WTC11 (cell line): Measurements from ENCODE around the gene FBXO2. TPM values are rescaled to one million over a fixed set of nuclear protein-coding genes. Genes with fewer than 3 reads are reported as not detected.

Source experiments
- ATAC-seq: fragments of 200-7000 bp; cut with Tn5 transposase; 2 replicates; pipeline ENCODE4 v1.10.0; 2021; ENCODE audit warnings: mild to moderate bottlenecking, moderate library complexity
- CTCF ChIA-PET: fragments of 300-600 bp; sonication (Branson Sonifier 250); formaldehyde crosslinking; loops from one replicate; lab custom pipeline; 2021; ENCODE audit warnings: antibody characterized with exemption; lab: Charles Lee
- POLR2A ChIA-PET: fragments of 350-600 bp; sonication (Branson Sonifier 250); formaldehyde crosslinking; loops from one replicate; lab custom pipeline; 2021; ENCODE audit warnings: antibody characterized with exemption; lab: Charles Lee
- DNase-seq: peaks from one replicate; pipeline ENCODE4 v3.0.0; 2021; ENCODE audit warnings: low spot score
- H3K27ac Mint-ChIP-seq: 2 replicates; pipeline ENCODE4 v1.8.0; 2021; ENCODE audit warnings: mixed read lengths
- H3K27me3 Mint-ChIP-seq: 2 replicates; pipeline ENCODE4 v1.8.0; 2021; ENCODE audit warnings: low read depth, mild to moderate bottlenecking, moderate library complexity, mixed read lengths
- H3K36me3 Mint-ChIP-seq: 2 replicates; pipeline ENCODE4 v1.8.0; 2021; ENCODE audit warnings: mixed read lengths
- H3K4me1 Mint-ChIP-seq: 2 replicates; pipeline ENCODE4 v1.8.0; 2022; ENCODE audit warnings: mixed read lengths
- H3K4me3 Mint-ChIP-seq: 2 replicates; pipeline ENCODE4 v1.8.0; 2021; ENCODE audit warnings: mild to moderate bottlenecking, moderate library complexity, mixed read lengths
- H3K9me3 Mint-ChIP-seq: 2 replicates; pipeline ENCODE4 v1.8.0; 2021; ENCODE audit warnings: mixed read lengths
- CREM ChIP-seq: sonication (generic); formaldehyde crosslinking; IDR thresholded peaks from 2 replicates; pipeline ENCODE4 v1.8.1; 2022; ENCODE audit warnings: mild to moderate bottlenecking, missing genetic modification reagents, moderate library complexity
- ELF4 ChIP-seq: sonication (generic); formaldehyde crosslinking; IDR thresholded peaks from 2 replicates; pipeline ENCODE4 v1.8.1; 2022; ENCODE audit warnings: low read depth, mild to moderate bottlenecking, moderate library complexity, missing genetic modification reagents
- GABPB1 ChIP-seq: sonication (generic); formaldehyde crosslinking; IDR thresholded peaks from 2 replicates; pipeline ENCODE4 v1.8.1; 2023; ENCODE audit warnings: mild to moderate bottlenecking, missing genetic modification reagents
- GRHL2 ChIP-seq: fragments of 250-450 bp; sonication (Bioruptor Pico); IDR thresholded peaks from 2 replicates; pipeline ENCODE4 v1.8.0; 2022; ENCODE audit warnings: mild to moderate bottlenecking, moderate library complexity; ENCODE audit not compliant: insufficient replicate concordance, severe bottlenecking
- GTF2I ChIP-seq: fragments of 250-450 bp; sonication (Bioruptor Pico); conservative IDR thresholded peaks from 2 replicates; pipeline ENCODE4 v1.4.0; 2021; ENCODE audit warnings: mild to moderate bottlenecking
- KAT7 ChIP-seq: sonication (generic); formaldehyde crosslinking; IDR thresholded peaks from 2 replicates; pipeline ENCODE4 v1.8.1; 2023; ENCODE audit warnings: missing genetic modification reagents, mild to moderate bottlenecking, borderline replicate concordance
- MYBL2 ChIP-seq: sonication (generic); formaldehyde crosslinking; IDR thresholded peaks from 2 replicates; pipeline ENCODE4 v1.8.1; 2023; ENCODE audit warnings: mild to moderate bottlenecking, moderate library complexity, missing genetic modification reagents
- NR1H2 ChIP-seq: sonication (generic); formaldehyde crosslinking; IDR thresholded peaks from 2 replicates; pipeline ENCODE4 v1.9.0; 2021; ENCODE audit warnings: mild to moderate bottlenecking, moderate library complexity, missing genetic modification reagents
- OVOL2 ChIP-seq: fragments of 250-450 bp; sonication (Bioruptor Pico); IDR thresholded peaks from 2 replicates; pipeline ENCODE4 v1.9.0; 2021; ENCODE audit warnings: mild to moderate bottlenecking, borderline replicate concordance
- RELA ChIP-seq: sonication (generic); formaldehyde crosslinking; IDR thresholded peaks from 2 replicates; pipeline ENCODE4 v1.8.1; 2022; ENCODE audit warnings: missing genetic modification reagents, mild to moderate bottlenecking, borderline replicate concordance
- SMAD4 ChIP-seq: sonication (generic); formaldehyde crosslinking; IDR thresholded peaks from 2 replicates; pipeline ENCODE4 v1.8.0; 2022; ENCODE audit warnings: mild to moderate bottlenecking, missing genetic modification reagents
- TCF7 ChIP-seq: sonication (generic); formaldehyde crosslinking; IDR thresholded peaks from 2 replicates; pipeline ENCODE4 v1.8.0; 2022; ENCODE audit warnings: mild to moderate bottlenecking, low read depth, missing genetic modification reagents, moderate library complexity
- TEAD1 ChIP-seq: sonication (generic); formaldehyde crosslinking; IDR thresholded peaks from 2 replicates; pipeline ENCODE4 v1.8.0; 2022; ENCODE audit warnings: mild to moderate bottlenecking, missing genetic modification reagents
- ZNF121 ChIP-seq: sonication (generic); formaldehyde crosslinking; IDR thresholded peaks from 2 replicates; pipeline ENCODE4 v1.8.0; 2023; ENCODE audit warnings: missing genetic modification reagents
- ZNF232 ChIP-seq: sonication (generic); formaldehyde crosslinking; IDR thresholded peaks from 2 replicates; pipeline ENCODE4 v1.8.0; 2022; ENCODE audit warnings: mild to moderate bottlenecking, missing genetic modification reagents
- total RNA-seq: library from RNA; stranded (reverse); gene quantifications from 3 replicates; pipeline ENCODE4 v1.2.3, GENCODE V29; 2021
- TF ChIP-seq, protein P1 (sequence below): fragments of 250-450 bp; sonication (Bioruptor Pico); IDR thresholded peaks from 2 replicates; pipeline ENCODE4 v1.9.0; 2021; ENCODE audit warnings: mild to moderate bottlenecking
- TF ChIP-seq, protein P2 (sequence below): sonication (generic); formaldehyde crosslinking; conservative IDR thresholded peaks from 2 replicates; pipeline ENCODE4 v1.8.1; 2022; ENCODE audit warnings: mild to moderate bottlenecking, missing genetic modification reagents
- TF ChIP-seq, protein P3 (sequence below): sonication (generic); formaldehyde crosslinking; IDR thresholded peaks from 2 replicates; pipeline ENCODE4 v1.8.0; 2023; ENCODE audit warnings: missing genetic modification reagents, mild to moderate bottlenecking, borderline replicate concordance
- TF ChIP-seq, protein P4 (sequence below): sonication (generic); formaldehyde crosslinking; IDR thresholded peaks from 2 replicates; pipeline ENCODE4 v1.8.0; 2022; ENCODE audit warnings: mild to moderate bottlenecking, missing genetic modification reagents
- TF ChIP-seq, protein P5 (sequence below): sonication (generic); formaldehyde crosslinking; IDR thresholded peaks from 2 replicates; pipeline ENCODE4 v1.8.1; 2023; ENCODE audit warnings: mild to moderate bottlenecking, moderate library complexity, missing genetic modification reagents
- TF ChIP-seq, protein P6 (sequence below): sonication (generic); formaldehyde crosslinking; IDR thresholded peaks from 2 replicates; pipeline ENCODE4 v1.8.1; 2023; ENCODE audit warnings: mild to moderate bottlenecking, missing genetic modification reagents
- TF ChIP-seq, protein P7 (sequence below): sonication (generic); formaldehyde crosslinking; IDR thresholded peaks from 2 replicates; pipeline ENCODE4 v1.8.0; 2022; ENCODE audit warnings: mild to moderate bottlenecking, missing genetic modification reagents

The FBXO2 gene
- total RNA-seq, 1 experiment from 2014 or later = 58.2 TPM

DNA sequence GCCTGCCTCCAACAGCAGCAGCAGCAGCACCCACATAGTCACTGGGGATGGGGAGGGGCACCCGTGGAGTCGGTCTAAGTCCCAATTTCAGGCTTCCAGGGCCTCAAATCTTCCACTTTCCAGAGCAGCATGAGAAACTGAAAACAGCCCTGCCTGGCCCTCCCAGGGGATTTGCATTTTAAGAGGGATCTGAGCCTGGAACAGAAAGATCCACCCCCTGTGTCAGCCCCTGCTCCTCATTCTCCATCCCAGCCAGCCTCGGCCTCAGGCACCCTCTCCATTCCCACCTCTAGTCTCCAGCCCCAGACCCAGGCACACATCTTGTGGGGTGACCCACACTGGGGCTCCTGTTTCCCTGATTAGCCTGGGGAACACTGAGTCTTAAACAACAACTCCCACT, 51.8 kb downstream of the FBXO2 start (continued):
- TF ChIP-seq CREM (CRISPR knock-in tag) (no peak), NR1H2 (CRISPR knock-in tag) (no peak), OVOL2 (CRISPR knock-in tag) (no peak), MYBL2 (CRISPR knock-in tag) (no peak)
- TF ChIP-seq, protein P1, sequence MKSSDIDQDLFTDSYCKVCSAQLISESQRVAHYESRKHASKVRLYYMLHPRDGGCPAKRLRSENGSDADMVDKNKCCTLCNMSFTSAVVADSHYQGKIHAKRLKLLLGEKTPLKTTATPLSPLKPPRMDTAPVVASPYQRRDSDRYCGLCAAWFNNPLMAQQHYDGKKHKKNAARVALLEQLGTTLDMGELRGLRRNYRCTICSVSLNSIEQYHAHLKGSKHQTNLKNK (CRISPR knock-in tag) = no peak
- TF ChIP-seq, protein P2, sequence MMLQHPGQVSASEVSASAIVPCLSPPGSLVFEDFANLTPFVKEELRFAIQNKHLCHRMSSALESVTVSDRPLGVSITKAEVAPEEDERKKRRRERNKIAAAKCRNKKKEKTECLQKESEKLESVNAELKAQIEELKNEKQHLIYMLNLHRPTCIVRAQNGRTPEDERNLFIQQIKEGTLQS (CRISPR knock-in tag) = no peak

DNA sequence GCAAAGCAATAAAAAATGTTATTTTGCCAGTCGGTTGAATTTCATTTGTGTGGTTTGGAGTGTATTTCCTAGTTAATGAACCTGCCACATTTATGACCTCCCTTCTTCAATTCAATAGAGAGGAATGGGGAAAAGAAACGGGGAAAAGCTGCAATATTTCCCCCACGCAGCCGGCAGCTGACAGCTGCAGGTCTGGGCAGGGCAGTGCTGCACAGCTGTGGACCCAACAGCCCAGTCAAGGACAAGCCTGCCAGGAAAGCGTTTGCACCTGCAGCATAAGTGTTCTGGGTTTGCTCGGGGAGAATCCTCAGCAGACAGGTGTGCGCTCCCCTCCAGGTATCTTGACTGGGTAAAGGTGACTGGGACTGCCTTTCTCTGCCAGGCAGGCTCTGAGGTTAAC, 53.4 kb downstream of the FBXO2 start:
- ATAC-seq (no peak), DNase-seq (no peak)
- POLR2A ChIA-PET = no interaction called here

DNA sequence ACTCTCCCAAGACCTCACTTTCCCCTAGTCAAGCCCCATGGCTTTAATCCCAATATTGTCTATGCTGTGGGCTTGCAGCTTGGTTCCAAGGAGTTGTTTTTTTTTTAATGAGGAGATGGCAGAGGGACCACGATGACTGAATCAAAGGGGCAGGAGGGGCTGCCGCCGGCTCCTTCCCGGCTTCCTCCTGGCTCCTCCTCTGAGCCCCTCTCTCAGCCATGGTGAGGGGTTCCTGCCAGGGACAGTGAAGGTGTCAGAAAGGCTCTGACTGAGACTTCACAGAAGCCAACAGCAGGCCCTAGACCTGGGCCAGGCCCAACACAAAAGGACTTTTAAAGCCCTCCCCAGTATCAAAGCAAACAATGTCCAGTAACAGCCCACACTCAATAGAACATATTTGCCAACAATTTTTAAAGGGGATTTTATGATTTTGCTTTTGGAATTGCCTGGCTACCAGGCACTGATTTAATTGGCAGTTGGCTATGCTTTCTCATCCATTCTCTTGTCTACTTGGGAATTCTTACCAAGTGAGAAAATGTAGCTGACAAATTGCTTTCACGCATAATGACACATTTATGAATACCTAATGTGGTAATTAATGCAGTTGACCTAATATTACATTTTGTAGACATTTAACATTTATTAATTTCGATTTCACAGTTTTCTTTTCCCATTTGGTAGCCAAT, 54.2 kb downstream of the FBXO2 start:
- POLR2A ChIA-PET = no interaction called here
- Mint-ChIP-seq H3K27me3 (no peaks in the 10 kb centered on the region), H3K36me3 (no peaks in the 10 kb centered on the region), H3K4me3 (no peak overlapping the region), H3K9me3 (no peaks in the 10 kb centered on the region), H3K27ac (no peak overlapping the region), H3K4me1 (peaks cover 16% of the 10 kb centered on the region)
- CTCF ChIA-PET = no interaction called here
- no peak for DNase-seq
- no peak for ATAC-seq
- TF ChIP-seq ZNF232 (CRISPR knock-in tag) = no peak
- no peak for TF ChIP-seq KAT7 (CRISPR knock-in tag)
- TF ChIP-seq, protein P3, sequence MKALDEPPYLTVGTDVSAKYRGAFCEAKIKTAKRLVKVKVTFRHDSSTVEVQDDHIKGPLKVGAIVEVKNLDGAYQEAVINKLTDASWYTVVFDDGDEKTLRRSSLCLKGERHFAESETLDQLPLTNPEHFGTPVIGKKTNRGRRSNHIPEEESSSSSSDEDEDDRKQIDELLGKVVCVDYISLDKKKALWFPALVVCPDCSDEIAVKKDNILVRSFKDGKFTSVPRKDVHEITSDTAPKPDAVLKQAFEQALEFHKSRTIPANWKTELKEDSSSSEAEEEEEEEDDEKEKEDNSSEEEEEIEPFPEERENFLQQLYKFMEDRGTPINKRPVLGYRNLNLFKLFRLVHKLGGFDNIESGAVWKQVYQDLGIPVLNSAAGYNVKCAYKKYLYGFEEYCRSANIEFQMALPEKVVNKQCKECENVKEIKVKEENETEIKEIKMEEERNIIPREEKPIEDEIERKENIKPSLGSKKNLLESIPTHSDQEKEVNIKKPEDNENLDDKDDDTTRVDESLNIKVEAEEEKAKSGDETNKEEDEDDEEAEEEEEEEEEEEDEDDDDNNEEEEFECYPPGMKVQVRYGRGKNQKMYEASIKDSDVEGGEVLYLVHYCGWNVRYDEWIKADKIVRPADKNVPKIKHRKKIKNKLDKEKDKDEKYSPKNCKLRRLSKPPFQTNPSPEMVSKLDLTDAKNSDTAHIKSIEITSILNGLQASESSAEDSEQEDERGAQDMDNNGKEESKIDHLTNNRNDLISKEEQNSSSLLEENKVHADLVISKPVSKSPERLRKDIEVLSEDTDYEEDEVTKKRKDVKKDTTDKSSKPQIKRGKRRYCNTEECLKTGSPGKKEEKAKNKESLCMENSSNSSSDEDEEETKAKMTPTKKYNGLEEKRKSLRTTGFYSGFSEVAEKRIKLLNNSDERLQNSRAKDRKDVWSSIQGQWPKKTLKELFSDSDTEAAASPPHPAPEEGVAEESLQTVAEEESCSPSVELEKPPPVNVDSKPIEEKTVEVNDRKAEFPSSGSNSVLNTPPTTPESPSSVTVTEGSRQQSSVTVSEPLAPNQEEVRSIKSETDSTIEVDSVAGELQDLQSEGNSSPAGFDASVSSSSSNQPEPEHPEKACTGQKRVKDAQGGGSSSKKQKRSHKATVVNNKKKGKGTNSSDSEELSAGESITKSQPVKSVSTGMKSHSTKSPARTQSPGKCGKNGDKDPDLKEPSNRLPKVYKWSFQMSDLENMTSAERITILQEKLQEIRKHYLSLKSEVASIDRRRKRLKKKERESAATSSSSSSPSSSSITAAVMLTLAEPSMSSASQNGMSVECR (CRISPR knock-in tag) = no peak
- no peak for TF ChIP-seq GABPB1 (CRISPR knock-in tag)
- TF ChIP-seq GTF2I = no peak
- TF ChIP-seq SMAD4 (CRISPR knock-in tag) = no peak
- TF ChIP-seq OVOL2 (CRISPR knock-in tag) = no peak
- TF ChIP-seq, protein P1 (CRISPR knock-in tag) = no peak
- TF ChIP-seq, protein P4, sequence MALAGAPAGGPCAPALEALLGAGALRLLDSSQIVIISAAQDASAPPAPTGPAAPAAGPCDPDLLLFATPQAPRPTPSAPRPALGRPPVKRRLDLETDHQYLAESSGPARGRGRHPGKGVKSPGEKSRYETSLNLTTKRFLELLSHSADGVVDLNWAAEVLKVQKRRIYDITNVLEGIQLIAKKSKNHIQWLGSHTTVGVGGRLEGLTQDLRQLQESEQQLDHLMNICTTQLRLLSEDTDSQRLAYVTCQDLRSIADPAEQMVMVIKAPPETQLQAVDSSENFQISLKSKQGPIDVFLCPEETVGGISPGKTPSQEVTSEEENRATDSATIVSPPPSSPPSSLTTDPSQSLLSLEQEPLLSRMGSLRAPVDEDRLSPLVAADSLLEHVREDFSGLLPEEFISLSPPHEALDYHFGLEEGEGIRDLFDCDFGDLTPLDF (CRISPR knock-in tag) = no peak
- TF ChIP-seq ELF4 (CRISPR knock-in tag) = no peak
- no peak for TF ChIP-seq RELA
- TF ChIP-seq, protein P5, sequence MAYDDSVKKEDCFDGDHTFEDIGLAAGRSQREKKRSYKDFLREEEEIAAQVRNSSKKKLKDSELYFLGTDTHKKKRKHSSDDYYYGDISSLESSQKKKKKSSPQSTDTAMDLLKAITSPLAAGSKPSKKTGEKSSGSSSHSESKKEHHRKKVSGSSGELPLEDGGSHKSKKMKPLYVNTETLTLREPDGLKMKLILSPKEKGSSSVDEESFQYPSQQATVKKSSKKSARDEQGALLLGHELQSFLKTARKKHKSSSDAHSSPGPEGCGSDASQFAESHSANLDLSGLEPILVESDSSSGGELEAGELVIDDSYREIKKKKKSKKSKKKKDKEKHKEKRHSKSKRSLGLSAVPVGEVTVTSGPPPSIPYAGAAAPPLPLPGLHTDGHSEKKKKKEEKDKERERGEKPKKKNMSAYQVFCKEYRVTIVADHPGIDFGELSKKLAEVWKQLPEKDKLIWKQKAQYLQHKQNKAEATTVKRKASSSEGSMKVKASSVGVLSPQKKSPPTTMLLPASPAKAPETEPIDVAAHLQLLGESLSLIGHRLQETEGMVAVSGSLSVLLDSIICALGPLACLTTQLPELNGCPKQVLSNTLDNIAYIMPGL (CRISPR knock-in tag) = no peak
- TF ChIP-seq, protein P6, sequence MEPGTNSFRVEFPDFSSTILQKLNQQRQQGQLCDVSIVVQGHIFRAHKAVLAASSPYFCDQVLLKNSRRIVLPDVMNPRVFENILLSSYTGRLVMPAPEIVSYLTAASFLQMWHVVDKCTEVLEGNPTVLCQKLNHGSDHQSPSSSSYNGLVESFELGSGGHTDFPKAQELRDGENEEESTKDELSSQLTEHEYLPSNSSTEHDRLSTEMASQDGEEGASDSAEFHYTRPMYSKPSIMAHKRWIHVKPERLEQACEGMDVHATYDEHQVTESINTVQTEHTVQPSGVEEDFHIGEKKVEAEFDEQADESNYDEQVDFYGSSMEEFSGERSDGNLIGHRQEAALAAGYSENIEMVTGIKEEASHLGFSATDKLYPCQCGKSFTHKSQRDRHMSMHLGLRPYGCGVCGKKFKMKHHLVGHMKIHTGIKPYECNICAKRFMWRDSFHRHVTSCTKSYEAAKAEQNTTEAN (CRISPR knock-in tag) = no peak
- TF ChIP-seq TEAD1 = no peak
- no peak for TF ChIP-seq ZNF121 (CRISPR knock-in tag)
- no peak for TF ChIP-seq TCF7 (CRISPR knock-in tag)
- TF ChIP-seq, protein P7, sequence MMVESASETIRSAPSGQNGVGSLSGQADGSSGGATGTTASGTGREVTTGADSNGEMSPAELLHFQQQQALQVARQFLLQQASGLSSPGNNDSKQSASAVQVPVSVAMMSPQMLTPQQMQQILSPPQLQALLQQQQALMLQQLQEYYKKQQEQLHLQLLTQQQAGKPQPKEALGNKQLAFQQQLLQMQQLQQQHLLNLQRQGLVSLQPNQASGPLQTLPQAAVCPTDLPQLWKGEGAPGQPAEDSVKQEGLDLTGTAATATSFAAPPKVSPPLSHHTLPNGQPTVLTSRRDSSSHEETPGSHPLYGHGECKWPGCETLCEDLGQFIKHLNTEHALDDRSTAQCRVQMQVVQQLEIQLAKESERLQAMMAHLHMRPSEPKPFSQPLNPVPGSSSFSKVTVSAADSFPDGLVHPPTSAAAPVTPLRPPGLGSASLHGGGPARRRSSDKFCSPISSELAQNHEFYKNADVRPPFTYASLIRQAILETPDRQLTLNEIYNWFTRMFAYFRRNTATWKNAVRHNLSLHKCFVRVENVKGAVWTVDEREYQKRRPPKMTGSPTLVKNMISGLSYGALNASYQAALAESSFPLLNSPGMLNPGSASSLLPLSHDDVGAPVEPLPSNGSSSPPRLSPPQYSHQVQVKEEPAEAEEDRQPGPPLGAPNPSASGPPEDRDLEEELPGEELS (CRISPR knock-in tag) = no peak

More for the DNA sequence above, 53.4 kb downstream of the FBXO2 start:
- Mint-ChIP-seq H3K4me1 (peaks cover 10% of the 10 kb centered on the region), H3K27ac (no peak overlapping the region), H3K36me3 (no peaks in the 10 kb centered on the region), H3K9me3 (no peaks in the 10 kb centered on the region), H3K4me3 (no peak overlapping the region), H3K27me3 (no peaks in the 10 kb centered on the region)
- no peak for TF ChIP-seq GABPB1 (CRISPR knock-in tag)
- no peak for TF ChIP-seq GRHL2
- CTCF ChIA-PET = no interaction called here
